Lower lobe of right lung (tissue), 2 donors: ENCODE results near the gene TTLL9. TPM values are rescaled to one million over a fixed set of nuclear protein-coding genes. Genes with fewer than 3 reads are reported as not detected.

Source experiments
- ATAC-seq, 2 donors: fragments of 200-7000 bp; cut with Tn5 transposase; one replicate each; pipeline ENCODE4 v1.9.1; 2020 to 2022; ENCODE audit warnings: mild to moderate bottlenecking in 2 of 2, moderate library complexity in 2 of 2
- DNase-seq: peaks from one replicate; pipeline ENCODE4 v3.0.0-alpha.2; 2020
- H3K27ac ChIP-seq: fragments of 200-600 bp; one replicate; pipeline ENCODE4 v1.8.0; 2022
- H3K27me3 ChIP-seq: fragments of 200-600 bp; one replicate; pipeline ENCODE4 v1.8.0; 2022; ENCODE audit warnings: low read depth
- H3K36me3 ChIP-seq: fragments of 200-600 bp; one replicate; pipeline ENCODE4 v1.8.0; 2022; ENCODE audit warnings: mild to moderate bottlenecking
- H3K4me1 ChIP-seq: fragments of 200-600 bp; one replicate; pipeline ENCODE4 v1.8.0; 2022
- H3K4me3 ChIP-seq: fragments of 200-600 bp; one replicate; pipeline ENCODE4 v1.8.0; 2022; ENCODE audit warnings: mild to moderate bottlenecking
- H3K9me3 ChIP-seq: fragments of 200-600 bp; one replicate; pipeline ENCODE4 v1.8.0; 2022
- intact Hi-C: fragments of 100-400 bp; cut with DNase I; formaldehyde crosslinking; loops from one replicate; pipeline ENCODE4 v1.11.0; 2022
- total RNA-seq: library from RNA; stranded (reverse); fragmentation: NEBNext Ultra II Directional; extraction: Animal tissue kit (Norgen Biotek cat#: 25700); gene quantifications from one replicate; pipeline ENCODE4 v1.2.1, GENCODE V29; 2021
- TF ChIP-seq, protein P1 (sequence below): fragments of 200-600 bp; IDR thresholded peaks from one replicate; pipeline ENCODE4 v1.8.0; 2022; ENCODE audit warnings: antibody characterized with exemption, mild to moderate bottlenecking
- donor health status: DM: no; HTN: yes; CAD: no; lungs with severe emphysema.

TTLL9 gene
- total RNA-seq, 1 donor from 2014 or later: 5.9 TPM

DNA sequence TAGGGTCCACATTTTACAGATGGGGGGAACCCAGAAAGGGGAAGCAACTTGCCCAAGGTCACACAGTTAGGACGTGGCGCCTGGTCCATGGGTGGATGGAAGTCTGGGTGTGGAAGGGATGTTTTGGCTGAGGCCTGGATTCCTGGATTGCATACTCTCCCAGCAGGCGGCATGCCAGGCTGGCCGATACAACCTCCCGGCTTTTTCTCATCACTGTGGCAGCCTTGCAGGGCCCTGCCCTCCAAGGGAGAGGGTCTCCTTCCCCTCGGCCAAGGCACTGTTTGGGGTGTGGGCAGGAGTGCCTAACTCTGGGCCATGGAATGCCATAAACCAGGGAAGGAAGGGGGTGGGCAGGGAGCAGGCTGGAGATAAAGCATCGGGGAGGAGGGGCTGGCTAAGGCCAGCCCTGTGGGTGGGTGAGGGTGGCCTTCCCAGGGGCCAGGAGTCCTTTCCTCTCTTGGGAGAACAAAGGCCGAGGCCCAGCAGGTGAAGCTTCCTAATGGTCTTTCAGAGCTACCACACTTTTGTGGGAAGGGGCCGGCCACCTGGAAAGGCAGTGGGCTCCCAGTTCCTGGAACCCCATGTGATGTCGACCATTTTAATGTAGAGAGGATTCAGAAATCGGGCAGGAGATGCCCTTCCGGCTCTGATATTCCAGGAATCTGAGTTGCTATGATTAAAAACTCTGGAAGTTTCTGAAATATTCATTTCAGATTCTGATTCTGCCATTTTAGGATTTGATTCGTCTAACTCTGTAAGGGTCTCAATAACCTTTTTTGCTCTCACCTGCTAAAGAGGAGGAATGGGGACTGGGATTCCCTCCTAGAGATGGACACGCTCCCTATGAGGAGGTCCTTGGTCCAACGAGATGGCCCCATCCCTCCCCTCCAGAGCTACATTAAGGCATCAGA is 29.3 kb upstream of the TTLL9 start:
- ATAC-seq (no peak), DNase-seq (no peak)
- Histone ChIP-seq H3K36me3 (no peaks in the 10 kb centered on the region), H3K27me3 (no peaks in the 10 kb centered on the region), H3K4me1 (peaks cover 33% of the 10 kb centered on the region), H3K4me3 (no peak overlapping the region), H3K9me3 (no peaks in the 10 kb centered on the region), H3K27ac (peak overlapping the region; percentile 48)
- intact Hi-C loops: no loop called here
- TF ChIP-seq, protein P1, sequence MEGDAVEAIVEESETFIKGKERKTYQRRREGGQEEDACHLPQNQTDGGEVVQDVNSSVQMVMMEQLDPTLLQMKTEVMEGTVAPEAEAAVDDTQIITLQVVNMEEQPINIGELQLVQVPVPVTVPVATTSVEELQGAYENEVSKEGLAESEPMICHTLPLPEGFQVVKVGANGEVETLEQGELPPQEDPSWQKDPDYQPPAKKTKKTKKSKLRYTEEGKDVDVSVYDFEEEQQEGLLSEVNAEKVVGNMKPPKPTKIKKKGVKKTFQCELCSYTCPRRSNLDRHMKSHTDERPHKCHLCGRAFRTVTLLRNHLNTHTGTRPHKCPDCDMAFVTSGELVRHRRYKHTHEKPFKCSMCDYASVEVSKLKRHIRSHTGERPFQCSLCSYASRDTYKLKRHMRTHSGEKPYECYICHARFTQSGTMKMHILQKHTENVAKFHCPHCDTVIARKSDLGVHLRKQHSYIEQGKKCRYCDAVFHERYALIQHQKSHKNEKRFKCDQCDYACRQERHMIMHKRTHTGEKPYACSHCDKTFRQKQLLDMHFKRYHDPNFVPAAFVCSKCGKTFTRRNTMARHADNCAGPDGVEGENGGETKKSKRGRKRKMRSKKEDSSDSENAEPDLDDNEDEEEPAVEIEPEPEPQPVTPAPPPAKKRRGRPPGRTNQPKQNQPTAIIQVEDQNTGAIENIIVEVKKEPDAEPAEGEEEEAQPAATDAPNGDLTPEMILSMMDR: no peak

DNA sequence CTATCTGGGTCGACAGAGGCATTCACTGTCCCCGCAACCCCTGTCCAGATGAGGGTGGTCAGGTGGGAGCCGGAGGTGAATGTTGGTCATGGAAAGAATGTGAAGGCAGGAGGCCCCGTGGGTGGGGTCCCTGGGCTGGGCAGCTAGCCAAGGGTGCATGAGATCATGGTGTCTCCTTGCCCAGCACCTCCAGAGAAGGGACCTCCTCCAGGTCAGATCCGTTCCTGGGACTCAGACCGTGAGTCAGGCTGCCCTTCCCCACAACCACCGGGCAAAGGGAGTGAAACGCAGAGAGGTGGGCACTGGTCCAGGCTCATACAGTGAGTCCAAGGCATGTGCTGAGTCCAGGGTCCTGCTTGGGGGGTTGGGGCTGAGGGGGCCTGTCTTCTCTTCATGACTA is 28.5 kb upstream of the TTLL9 start:
- DNase-seq: no peak
- Histone ChIP-seq H3K9me3 (no peaks in the 10 kb centered on the region), H3K27me3 (no peaks in the 10 kb centered on the region), H3K27ac (peak overlapping the region; percentile 48), H3K36me3 (no peaks in the 10 kb centered on the region), H3K4me1 (peaks cover 25% of the 10 kb centered on the region), H3K4me3 (no peak overlapping the region)
- intact Hi-C loops: no loop called here
- ATAC-seq: no peak
- TF ChIP-seq, protein P1: no peak

DNA sequence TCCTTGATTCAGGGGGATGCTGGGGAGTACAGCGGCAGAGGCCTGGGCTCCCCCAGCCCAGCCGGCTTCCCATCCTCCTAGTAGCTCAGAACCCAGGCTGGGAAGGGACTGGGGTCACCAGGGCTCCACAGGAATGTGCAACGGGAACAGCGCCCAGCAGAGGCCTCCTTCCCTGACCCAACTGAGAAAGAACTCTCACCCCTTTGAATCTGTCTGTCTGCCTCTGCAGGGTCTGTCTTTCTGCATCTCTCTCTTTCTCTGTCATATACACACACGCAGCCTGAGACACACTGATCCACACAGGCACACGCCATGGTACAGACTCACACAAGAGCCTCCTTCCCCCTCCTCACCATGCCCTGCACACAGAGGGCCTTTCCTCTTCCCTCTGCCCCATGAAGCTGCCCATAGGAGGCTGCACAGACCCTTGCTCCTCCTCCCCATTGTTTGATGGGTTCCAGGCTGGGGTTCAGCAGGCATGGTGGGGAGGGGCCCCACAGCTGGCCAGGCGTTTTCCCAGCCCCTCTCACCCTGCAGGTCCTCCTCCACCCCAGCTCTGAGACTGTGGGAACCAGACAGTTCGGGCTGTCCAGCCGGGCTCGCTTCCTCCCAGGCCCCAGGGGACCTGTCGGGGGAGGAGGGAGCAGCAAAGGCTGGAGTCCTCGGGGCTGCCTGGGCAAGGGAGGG is 27.8 kb upstream of the TTLL9 start:
- intact Hi-C loops: no loop called here
- peaks cover 18% of the 10 kb centered on the region for H3K4me1 ChIP-seq

DNA sequence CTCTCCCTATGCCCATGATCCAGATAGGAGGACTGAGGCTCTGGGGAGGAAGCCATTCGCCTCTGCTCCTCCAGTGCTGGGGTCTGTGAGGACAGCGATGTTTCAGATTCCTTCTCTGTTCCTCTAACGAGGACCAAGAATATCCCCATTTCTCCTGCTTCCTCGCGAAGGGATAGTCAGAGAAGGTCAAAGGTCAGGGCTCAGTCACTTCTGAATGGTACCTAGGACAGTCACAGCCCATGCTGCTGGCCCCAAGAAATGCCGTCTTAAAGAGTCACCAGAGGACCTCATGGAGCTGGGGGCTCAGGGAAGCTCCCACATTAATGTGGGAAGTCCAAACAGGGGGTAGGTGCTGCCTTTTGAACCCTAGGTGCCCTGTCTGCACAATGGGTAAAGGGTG is 27.1 kb upstream of the TTLL9 start:
- peaks cover 11% of the 10 kb centered on the region for H3K4me1 ChIP-seq
- H3K27ac ChIP-seq: peak overlapping the region; percentile 34
- ATAC-seq (no peak), DNase-seq (no peak)
- no peaks in the 10 kb centered on the region for H3K9me3 ChIP-seq
- H3K4me3 ChIP-seq: peak overlapping the region; percentile 35
- H3K36me3 ChIP-seq: no peaks in the 10 kb centered on the region
- intact Hi-C loops: no loop called here
- no peaks in the 10 kb centered on the region for H3K27me3 ChIP-seq
- TF ChIP-seq, protein P1: no peak

More for the DNA sequence above, 27.8 kb upstream of the TTLL9 start:
- DNase-seq: no peak
- Histone ChIP-seq H3K9me3 (no peaks in the 10 kb centered on the region), H3K27me3 (no peaks in the 10 kb centered on the region), H3K4me3 (no peak overlapping the region), H3K27ac (peak overlapping the region; percentile 48), H3K36me3 (no peaks in the 10 kb centered on the region)
- ATAC-seq: peak in 1 of 2 donors; percentile 17
- TF ChIP-seq, protein P1: no peak

DNA sequence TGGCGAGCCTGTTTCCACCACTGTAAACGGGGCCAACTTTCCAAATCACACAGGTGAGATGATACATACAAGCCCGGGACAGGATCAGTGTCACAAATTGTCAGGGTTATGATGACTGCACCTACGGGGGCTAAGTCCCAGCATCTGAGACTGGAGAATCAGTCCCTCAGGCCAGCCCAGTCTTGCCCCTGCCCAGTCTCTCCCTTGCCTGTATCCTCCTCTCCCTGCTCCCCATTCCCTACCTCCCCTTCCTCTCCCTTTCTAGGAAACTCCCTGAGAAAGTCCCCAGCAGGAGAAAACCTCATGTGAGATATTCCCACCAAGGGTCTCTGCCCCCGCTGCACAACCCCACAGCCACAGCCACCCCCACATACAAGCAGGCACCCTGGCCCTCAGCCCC is 26.6 kb upstream of the TTLL9 start:
- Histone ChIP-seq H3K36me3 (no peaks in the 10 kb centered on the region), H3K27me3 (no peaks in the 10 kb centered on the region), H3K4me3 (peak overlapping the region; percentile 35), H3K9me3 (no peaks in the 10 kb centered on the region), H3K27ac (peak overlapping the region; percentile 34), H3K4me1 (peaks cover 9% of the 10 kb centered on the region)
- TF ChIP-seq, protein P1: no peak
- ATAC-seq (no peak), DNase-seq (no peak)
- intact Hi-C loops: no loop called here
